Suprapubic skin (tissue), 4 donors: ENCODE data around the gene CRX. TPM values are rescaled to one million over a fixed set of nuclear protein-coding genes. Genes with fewer than 3 reads are reported as not detected.
"Not testable (repeated sequence)": the region's sequence is repeated elsewhere in the genome, so short reads cannot be mapped to it uniquely, and the experiment has no call there.

Source experiments
- DNase-seq, 2 donors: peaks; one replicate each; pipeline ENCODE4 v3.0.0-alpha.2; 2019; ENCODE audit warnings: low spot score in 2 of 2
- H3K27ac ChIP-seq: fragments of 200-600 bp; sonication (generic); one replicate; pipeline ENCODE4 v1.5.1; 2019
- H3K27me3 ChIP-seq: fragments of 200-600 bp; sonication (generic); one replicate; pipeline ENCODE4 v1.5.1; 2019
- H3K36me3 ChIP-seq: fragments of 200-600 bp; sonication (generic); one replicate; pipeline ENCODE4 v1.5.1; 2019
- H3K4me1 ChIP-seq: fragments of 200-600 bp; sonication (generic); one replicate; pipeline ENCODE4 v1.5.1; 2019
- H3K4me3 ChIP-seq: fragments of 200-600 bp; sonication (generic); one replicate; pipeline ENCODE4 v1.5.1; 2019; ENCODE audit warnings: mild to moderate bottlenecking
- H3K9me3 ChIP-seq: fragments of 200-600 bp; sonication (generic); one replicate; pipeline ENCODE4 v1.5.1; 2019
- EP300 ChIP-seq: sonication (generic); formaldehyde crosslinking; IDR thresholded peaks from one replicate; pipeline ENCODE4 v1.6.1; 2017; ENCODE audit warnings: antibody characterized with exemption
- POLR2A ChIP-seq, 2 donors: fragments of 450-650 bp; IDR thresholded peaks; one replicate each; pipeline ENCODE4 v1.6.1; 2017; ENCODE audit warnings: antibody characterized with exemption in 2 of 2, mild to moderate bottlenecking in 2 of 2, moderate library complexity in 2 of 2
- POLR2AphosphoS5 ChIP-seq, 3 donors: sonication (generic); formaldehyde crosslinking; IDR thresholded peaks; one replicate each; pipeline ENCODE4 v1.6.1; 2017; ENCODE audit warnings: antibody characterized with exemption in 3 of 3
- WGBS: methylation state at CpG from one replicate; pipeline ENCODE4 v1.1.5; 2018; 5-methylcytosine and 5-hydroxymethylcytosine counted together
- total RNA-seq, 4 donors: library from RNA; depleted of rRNA; stranded (reverse); fragments of >200 nt; gene quantifications; one replicate each; pipeline ENCODE4 v1.1.0, GENCODE V29; 2016
- TF ChIP-seq, protein P1 (sequence below), 2 donors: fragments of 200-600 bp in 1 of 2; fragments of 450-650 bp in 1 of 2; sonication (generic) in 1 of 2; IDR thresholded peaks; one replicate each; pipeline ENCODE4 v1.5.1; 2016 to 2019; ENCODE audit warnings: antibody characterized with exemption in 2 of 2, mild to moderate bottlenecking in 1 of 2, moderate library complexity in 1 of 2

CRX gene
- total RNA-seq, 4 donors from 2014 or later = not detected

DNA sequence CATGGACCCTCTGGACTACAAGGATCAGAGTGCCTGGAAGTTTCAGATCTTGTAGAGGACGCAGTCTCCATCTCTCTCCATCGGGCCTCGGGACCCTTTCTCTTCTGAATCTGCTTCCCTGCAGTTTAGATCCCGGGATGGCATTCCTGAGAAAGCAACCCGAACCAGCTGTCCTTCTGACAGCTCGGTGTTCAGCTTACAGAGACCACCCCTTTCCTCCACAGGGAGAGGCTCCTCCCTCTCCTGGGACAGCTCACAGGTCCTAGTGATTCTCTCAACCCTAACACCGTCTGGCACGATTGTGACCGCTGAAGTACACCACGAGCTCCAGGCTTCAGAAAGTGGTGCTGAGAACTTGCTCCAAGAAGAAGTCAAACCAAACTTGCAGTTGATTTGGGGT lies 18.2 kb downstream of the CRX start:
- TF ChIP-seq EP300 (no peak), POLR2A (IDR thresholded peaks at IDR 0.05) (no peak), POLR2AphosphoS5 (IDR thresholded peaks at IDR 0.05) (no peak)
- TF ChIP-seq, protein P1, sequence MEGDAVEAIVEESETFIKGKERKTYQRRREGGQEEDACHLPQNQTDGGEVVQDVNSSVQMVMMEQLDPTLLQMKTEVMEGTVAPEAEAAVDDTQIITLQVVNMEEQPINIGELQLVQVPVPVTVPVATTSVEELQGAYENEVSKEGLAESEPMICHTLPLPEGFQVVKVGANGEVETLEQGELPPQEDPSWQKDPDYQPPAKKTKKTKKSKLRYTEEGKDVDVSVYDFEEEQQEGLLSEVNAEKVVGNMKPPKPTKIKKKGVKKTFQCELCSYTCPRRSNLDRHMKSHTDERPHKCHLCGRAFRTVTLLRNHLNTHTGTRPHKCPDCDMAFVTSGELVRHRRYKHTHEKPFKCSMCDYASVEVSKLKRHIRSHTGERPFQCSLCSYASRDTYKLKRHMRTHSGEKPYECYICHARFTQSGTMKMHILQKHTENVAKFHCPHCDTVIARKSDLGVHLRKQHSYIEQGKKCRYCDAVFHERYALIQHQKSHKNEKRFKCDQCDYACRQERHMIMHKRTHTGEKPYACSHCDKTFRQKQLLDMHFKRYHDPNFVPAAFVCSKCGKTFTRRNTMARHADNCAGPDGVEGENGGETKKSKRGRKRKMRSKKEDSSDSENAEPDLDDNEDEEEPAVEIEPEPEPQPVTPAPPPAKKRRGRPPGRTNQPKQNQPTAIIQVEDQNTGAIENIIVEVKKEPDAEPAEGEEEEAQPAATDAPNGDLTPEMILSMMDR (IDR thresholded peaks at IDR 0.05) = no peak
- no peak for DNase-seq
- Histone ChIP-seq H3K27me3 (peaks cover 34% of the 10 kb centered on the region), H3K36me3 (no peaks in the 10 kb centered on the region), H3K4me1 (no peaks in the 10 kb centered on the region), H3K27ac (no peak overlapping the region), H3K4me3 (no peak overlapping the region), H3K9me3 (no peaks in the 10 kb centered on the region)
- WGBS = 32% methylated on average over 10 of the region's 10 CpGs

DNA sequence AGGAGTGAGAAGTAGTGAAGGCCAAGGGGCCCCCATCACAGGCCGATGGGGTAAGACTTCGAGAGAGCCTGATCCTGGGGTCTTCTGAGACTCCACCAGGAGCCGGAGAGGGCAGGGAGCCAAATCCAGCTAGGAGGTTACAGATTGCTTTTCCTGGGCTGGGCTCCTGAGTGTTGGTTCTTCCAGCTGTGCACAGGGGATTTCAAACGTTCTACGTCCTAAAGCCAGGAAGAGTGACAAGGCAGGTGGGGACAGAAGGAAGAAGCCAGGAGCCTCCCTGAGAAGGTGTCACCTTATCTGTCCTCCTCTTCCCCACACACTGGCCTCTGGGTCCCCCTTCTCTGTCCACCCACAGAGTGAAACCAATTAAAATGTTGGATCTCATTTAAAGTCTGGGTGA lies 21.2 kb downstream of the CRX start:
- H3K27me3 ChIP-seq = peaks cover 48% of the 10 kb centered on the region
- TF ChIP-seq POLR2A (IDR thresholded peaks at IDR 0.05) (no peak), EP300 (no peak), POLR2AphosphoS5 (IDR thresholded peaks at IDR 0.05) (no peak)
- no peaks in the 10 kb centered on the region for H3K36me3 ChIP-seq
- no peaks in the 10 kb centered on the region for H3K4me1 ChIP-seq
- H3K9me3 ChIP-seq = no peaks in the 10 kb centered on the region
- no peak overlapping the region for H3K4me3 ChIP-seq
- no peak for DNase-seq
- WGBS = 76% methylated on average over 5 of the region's 5 CpGs
- no peak overlapping the region for H3K27ac ChIP-seq

- peaks cover 65% of the 10 kb centered on the region for H3K27me3 ChIP-seq
- TF ChIP-seq POLR2A (IDR thresholded peaks at IDR 0.05) = no peak
- no peak overlapping the region for H3K4me3 ChIP-seq
- H3K4me1 ChIP-seq = no peaks in the 10 kb centered on the region
- 54% methylated on average over 10 of the region's 10 CpGs for WGBS
- H3K36me3 ChIP-seq = no peaks in the 10 kb centered on the region
- no peak for DNase-seq
- no peak overlapping the region for H3K27ac ChIP-seq
- no peaks in the 10 kb centered on the region for H3K9me3 ChIP-seq
These were observed 26.7 kb downstream of the CRX start for GRCh38 chr19:47848425-47848822.

DNA sequence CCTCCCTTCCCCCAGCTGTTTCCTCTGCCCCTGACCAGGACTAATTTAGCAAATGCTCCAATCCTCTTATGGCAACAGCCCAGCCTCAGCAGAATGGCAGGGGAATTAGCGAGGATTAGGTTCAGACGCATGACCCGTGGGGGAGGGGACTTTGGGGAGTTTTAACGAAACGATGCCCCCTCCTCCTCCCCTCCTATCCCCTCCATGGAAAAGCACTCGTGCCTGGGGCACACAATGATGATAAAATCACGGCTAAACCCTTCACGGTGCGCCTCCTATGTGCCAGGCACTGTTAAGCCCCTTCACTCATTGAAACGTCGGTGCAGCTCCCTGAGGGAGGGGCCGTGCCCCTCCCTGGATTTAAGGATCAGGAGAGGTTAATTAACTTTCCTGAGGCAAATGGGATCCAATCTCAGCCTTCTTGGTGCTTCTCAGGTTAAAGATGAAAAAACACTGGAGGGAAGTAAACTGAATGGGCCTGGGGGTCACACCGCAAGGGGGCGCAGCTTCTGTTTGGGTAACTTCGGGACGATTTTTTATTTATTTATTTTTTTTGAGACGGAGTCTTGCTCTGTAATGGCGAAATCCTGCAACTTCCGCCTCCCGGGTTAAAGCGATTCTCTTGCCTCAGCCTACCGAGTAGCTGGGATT lies 27.2 kb downstream of the CRX start:
- DNase-seq = no peak
- peaks cover 67% of the 10 kb centered on the region for H3K27me3 ChIP-seq
- TF ChIP-seq, protein P1 (IDR thresholded peaks at IDR 0.05) = no peak
- TF ChIP-seq POLR2A (IDR thresholded peaks at IDR 0.05) (no peak), EP300 (no peak), POLR2AphosphoS5 (IDR thresholded peaks at IDR 0.05) (no peak)
- WGBS = 4% methylated on average over 22 of the region's 22 CpGs
- no peaks in the 10 kb centered on the region for H3K9me3 ChIP-seq
- no peak overlapping the region for H3K27ac ChIP-seq
- H3K4me3 ChIP-seq = no peak overlapping the region
- no peaks in the 10 kb centered on the region for H3K36me3 ChIP-seq
- no peaks in the 10 kb centered on the region for H3K4me1 ChIP-seq

GRCh38 chr19:47853003-47853402 lies 31.3 kb downstream of the CRX start:
- DNase-seq = no peak
- Histone ChIP-seq H3K9me3 (no peaks in the 10 kb centered on the region), H3K4me1 (no peaks in the 10 kb centered on the region), H3K27me3 (peaks cover 74% of the 10 kb centered on the region), H3K4me3 (no peak overlapping the region), H3K27ac (no peak overlapping the region), H3K36me3 (no peaks in the 10 kb centered on the region)
- TF ChIP-seq POLR2AphosphoS5 (IDR thresholded peaks at IDR 0.05) = no peak
- no peak for TF ChIP-seq POLR2A (IDR thresholded peaks at IDR 0.05)
- TF ChIP-seq, protein P1 (IDR thresholded peaks at IDR 0.05) = no peak
- no peak for TF ChIP-seq EP300
- 57% methylated on average over 5 of the region's 5 CpGs for WGBS

- TF ChIP-seq POLR2A (IDR thresholded peaks at IDR 0.05) = no peak
- TF ChIP-seq EP300 = no peak
- no peak for TF ChIP-seq POLR2AphosphoS5 (IDR thresholded peaks at IDR 0.05)
- TF ChIP-seq, protein P1 (IDR thresholded peaks at IDR 0.05) = no peak
- no peaks in the 10 kb centered on the region for H3K9me3 ChIP-seq
- peaks cover 60% of the 10 kb centered on the region for H3K27me3 ChIP-seq
- H3K4me3 ChIP-seq = no peak overlapping the region
- DNase-seq = no peak
- H3K4me1 ChIP-seq = no peaks in the 10 kb centered on the region
- 55% methylated on average over 4 of the region's 4 CpGs for WGBS
- no peak overlapping the region for H3K27ac ChIP-seq
- H3K36me3 ChIP-seq = no peaks in the 10 kb centered on the region
These were observed 32.7 kb downstream of the CRX start for GRCh38 chr19:47854459-47854858.

GRCh38 chr19:47858231-47858630 lies 36.5 kb downstream of the CRX start:
- not testable (repeated sequence) for H3K27ac ChIP-seq, H3K4me1 ChIP-seq, H3K9me3 ChIP-seq, H3K4me3 ChIP-seq, H3K36me3 ChIP-seq
- 79% methylated on average over 9 of the region's 9 CpGs for WGBS
- peak in 1 of 2 donors; percentile 5 for DNase-seq
- H3K27me3 ChIP-seq = peaks cover 40% of the 10 kb centered on the region

DNA sequence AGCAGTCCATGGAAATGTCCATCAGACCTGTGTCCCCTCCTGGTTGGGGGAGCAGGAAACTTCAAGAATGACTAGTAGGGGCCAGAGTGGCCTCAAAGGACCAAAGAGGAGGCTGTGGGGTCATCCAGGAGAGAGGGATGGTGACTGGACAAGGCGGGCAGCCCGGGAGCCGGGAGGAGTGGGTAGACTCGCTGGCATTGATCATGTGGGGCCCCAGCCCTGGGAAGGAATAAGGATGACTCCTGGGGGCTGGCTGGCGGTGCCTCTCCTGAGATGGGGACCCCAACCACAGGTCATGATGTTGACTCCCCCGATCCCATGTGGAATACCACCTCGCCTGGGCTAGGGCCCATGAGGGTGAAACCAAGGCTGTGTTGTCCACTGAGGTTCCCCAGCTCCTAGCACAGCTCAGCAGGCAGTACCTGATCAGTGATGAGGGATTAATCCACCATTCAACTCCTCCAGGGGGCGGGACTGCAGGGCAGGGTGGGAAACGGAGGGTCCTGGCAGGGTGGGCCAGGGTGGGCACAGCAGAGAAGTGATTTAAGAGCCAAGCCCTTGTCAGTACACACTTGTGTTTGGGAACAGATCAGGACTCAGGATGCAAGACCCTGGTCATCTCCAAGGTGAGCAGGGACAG lies 37.0 kb downstream of the CRX start, which contains the start of gene TPRX2:
TSS of gene TPRX2 (plus strand) at position 590 of the 640 bp plus-strand sequence. CDS start at position 602, 12 bp downstream.
- H3K9me3 ChIP-seq, H3K4me1 ChIP-seq, DNase-seq, H3K36me3 ChIP-seq, H3K27ac ChIP-seq, H3K4me3 ChIP-seq: not testable (repeated sequence)
- 86% methylated on average over 9 of the region's 9 CpGs for WGBS
- peaks cover 34% of the 10 kb centered on the region for H3K27me3 ChIP-seq

GRCh38 chr19:47859838-47860237 lies 38.1 kb downstream of the CRX start:
- not testable (repeated sequence) for H3K27ac ChIP-seq, H3K4me1 ChIP-seq, DNase-seq, H3K9me3 ChIP-seq, H3K36me3 ChIP-seq, H3K4me3 ChIP-seq
- H3K27me3 ChIP-seq = peaks cover 26% of the 10 kb centered on the region
- no CpG with 5 or more reads among the region's 17 CpGs for WGBS
